ENCODE measurements around the gene PEX5L. TPM values are rescaled to one million over a fixed set of nuclear protein-coding genes. Genes with fewer than 3 reads are reported as not detected.
A peak's percentile ranks its signal among the peaks of the same experiment; 100 is the strongest.

PEX5L gene
- total RNA-seq, 1 experiment from 2014 or later = 0.47 TPM

- intact Hi-C loops (cut with micrococcal nuclease) = no loop called here
These were observed 34.7 kb downstream of the PEX5L start for GRCh38 chr3:180002006-180002405.

GRCh38 chr3:180000500-180000899, 36.2 kb downstream of the PEX5L start:
- DNase-seq (ENCODE audit: unreplicated experiment) = no peak

More at GRCh38 chr3:180002006-180002405, 34.7 kb downstream of the PEX5L start:
- no peak for DNase-seq (ENCODE audit: unreplicated experiment)
- H3K36me3 Mint-ChIP-seq (ENCODE audit: insufficient read depth, unreplicated experiment) = no peaks in the 10 kb centered on the region
- ChIA-PET POLR2A (interaction anchor here (0.6 to 0.7 kb wide), 2 partner anchors 10 to 73 kb away, joined by 3 to 4 read pairs; no protein-coding TSS in a partner anchor), CTCF (no interaction called here)
- H3K4me1 Mint-ChIP-seq (ENCODE audit: insufficient read depth, unreplicated experiment) = no peaks in the 10 kb centered on the region
- no peaks in the 10 kb centered on the region for H3K9me3 Mint-ChIP-seq (ENCODE audit: unreplicated experiment)
- H3K4me3 Mint-ChIP-seq (ENCODE audit: unreplicated experiment) = no peak overlapping the region
- BruUV-seq (replicated peaks) = no TSS peak
- no peak overlapping the region for H3K27ac Mint-ChIP-seq (ENCODE audit: low read depth, unreplicated experiment)
- H3K27me3 Mint-ChIP-seq (ENCODE audit: insufficient read depth, unreplicated experiment) = no peaks in the 10 kb centered on the region
- TF ChIP-seq CTCF (IDR thresholded peaks at IDR 0.05; ENCODE audit: unreplicated experiment) = no peak

GRCh38 chr3:179995406-179995805, 41.3 kb downstream of the PEX5L start:
- no peaks in the 10 kb centered on the region for H3K9me3 Mint-ChIP-seq (ENCODE audit: unreplicated experiment)
- H3K27ac Mint-ChIP-seq (ENCODE audit: low read depth, unreplicated experiment) = no peak overlapping the region
- BruUV-seq (replicated peaks) = no TSS peak
- H3K4me3 Mint-ChIP-seq (ENCODE audit: unreplicated experiment) = no peak overlapping the region
- DNase-seq (ENCODE audit: unreplicated experiment) = no peak
- intact Hi-C loops (cut with micrococcal nuclease) = no loop called here
- TF ChIP-seq CTCF (IDR thresholded peaks at IDR 0.05; ENCODE audit: unreplicated experiment) = no peak
- ChIA-PET CTCF (no interaction called here), POLR2A (interaction anchor here (1.2 kb wide), 1 partner anchor 25 kb away, joined by 3 read pairs; no protein-coding TSS in a partner anchor)
- H3K27me3 Mint-ChIP-seq (ENCODE audit: insufficient read depth, unreplicated experiment) = no peaks in the 10 kb centered on the region
- no peaks in the 10 kb centered on the region for H3K4me1 Mint-ChIP-seq (ENCODE audit: insufficient read depth, unreplicated experiment)
- no peaks in the 10 kb centered on the region for H3K36me3 Mint-ChIP-seq (ENCODE audit: insufficient read depth, unreplicated experiment)

More at GRCh38 chr3:180000500-180000899, 36.2 kb downstream of the PEX5L start:
- Mint-ChIP-seq H3K36me3 (ENCODE audit: insufficient read depth, unreplicated experiment) (no peaks in the 10 kb centered on the region), H3K4me1 (ENCODE audit: insufficient read depth, unreplicated experiment) (no peaks in the 10 kb centered on the region), H3K4me3 (ENCODE audit: unreplicated experiment) (no peak overlapping the region), H3K27me3 (ENCODE audit: insufficient read depth, unreplicated experiment) (no peaks in the 10 kb centered on the region), H3K27ac (ENCODE audit: low read depth, unreplicated experiment) (no peak overlapping the region), H3K9me3 (ENCODE audit: unreplicated experiment) (no peaks in the 10 kb centered on the region)
- ChIA-PET CTCF (interaction anchor here (0.6 kb wide), 1 partner anchor 1043 kb away, joined by 5 read pairs; no protein-coding TSS in a partner anchor), POLR2A (no interaction called here)
- no peak for TF ChIP-seq CTCF (IDR thresholded peaks at IDR 0.05; ENCODE audit: unreplicated experiment)
- intact Hi-C loops (cut with micrococcal nuclease) = no loop called here
- BruUV-seq (replicated peaks) = no TSS peak

- intact Hi-C loops (cut with micrococcal nuclease) = no loop called here
- Mint-ChIP-seq H3K27ac (ENCODE audit: low read depth, unreplicated experiment) (no peak overlapping the region), H3K4me1 (ENCODE audit: insufficient read depth, unreplicated experiment) (no peaks in the 10 kb centered on the region), H3K36me3 (ENCODE audit: insufficient read depth, unreplicated experiment) (no peaks in the 10 kb centered on the region), H3K27me3 (ENCODE audit: insufficient read depth, unreplicated experiment) (no peaks in the 10 kb centered on the region), H3K9me3 (ENCODE audit: unreplicated experiment) (no peaks in the 10 kb centered on the region), H3K4me3 (ENCODE audit: unreplicated experiment) (no peak overlapping the region)
- BruUV-seq (replicated peaks) = no TSS peak
- CTCF ChIA-PET = no interaction called here
- DNase-seq (ENCODE audit: unreplicated experiment) = peak; percentile 4
- POLR2A ChIA-PET = no interaction called here
- TF ChIP-seq CTCF (IDR thresholded peaks at IDR 0.05; ENCODE audit: unreplicated experiment) = no peak
These were observed 44.9 kb downstream of the PEX5L start for GRCh38 chr3:179991883-179992282.

All from MCF 10A (cell line).